Ectodermal cell (in vitro differentiated cells): ENCODE measurements around the gene LHPP.

ENCODE experiments used
- H3K27ac ChIP-seq: 2 replicates; pipeline ENCODE4 v1.7.0; 2013; ENCODE audit warnings: mild to moderate bottlenecking, low read depth, low read length; ENCODE audit not compliant: insufficient read depth, poor library complexity, severe bottlenecking
- H3K27me3 ChIP-seq: 2 replicates; pipeline ENCODE4 v1.7.0; 2013; ENCODE audit warnings: mild to moderate bottlenecking, low read length; ENCODE audit not compliant: insufficient read depth, control insufficient read depth, poor library complexity, severe bottlenecking
- H3K36me3 ChIP-seq: one replicate; pipeline ENCODE4 v1.7.0; 2013; ENCODE audit warnings: low read length; ENCODE audit not compliant: control insufficient read depth, insufficient read depth
- H3K4me1 ChIP-seq: one replicate; pipeline ENCODE4 v1.7.0; 2013; ENCODE audit warnings: low read length; ENCODE audit not compliant: control insufficient read depth, insufficient read depth
- H3K4me3 ChIP-seq: 2 replicates; pipeline ENCODE4 v1.7.0; 2013; ENCODE audit warnings: low read depth, low read length, control low read depth; ENCODE audit not compliant: insufficient read depth
- H3K9me3 ChIP-seq: 2 replicates; pipeline ENCODE4 v1.7.0; 2013; ENCODE audit warnings: mild to moderate bottlenecking, low read length, moderate library complexity; ENCODE audit not compliant: control insufficient read depth
- WGBS, 2 experiments: methylation state at CpG; one replicate each; pipeline ENCODE4 v1.1.7; 2013; ENCODE audit warnings: missing lambda C conversion rate in 2 of 2; 5-methylcytosine and 5-hydroxymethylcytosine counted together

LHPP gene

GRCh38 chr10:124561206-124561605 lies 99.6 kb downstream of the LHPP start:
- Histone ChIP-seq H3K27ac (no peak overlapping the region), H3K9me3 (no peaks in the 10 kb centered on the region), H3K27me3 (no peaks in the 10 kb centered on the region), H3K36me3 (no peaks in the 10 kb centered on the region), H3K4me1 (peaks cover 19% of the 10 kb centered on the region), H3K4me3 (no peak overlapping the region)
- 86 to 89% methylated on average over 5 of the region's 5 CpGs for WGBS, 2 experiments

GRCh38 chr10:124562425-124563060 lies 100.9 kb downstream of the LHPP start:
- Histone ChIP-seq H3K4me1 (peaks cover 19% of the 10 kb centered on the region), H3K9me3 (no peaks in the 10 kb centered on the region), H3K36me3 (no peaks in the 10 kb centered on the region), H3K27ac (no peak overlapping the region), H3K4me3 (no peak overlapping the region), H3K27me3 (no peaks in the 10 kb centered on the region)
- 90 to 92% methylated on average over 6 of the region's 7 CpGs for WGBS, 2 experiments

- Histone ChIP-seq H3K9me3 (no peaks in the 10 kb centered on the region), H3K4me1 (peaks cover 19% of the 10 kb centered on the region), H3K27ac (no peak overlapping the region), H3K36me3 (no peaks in the 10 kb centered on the region), H3K27me3 (no peaks in the 10 kb centered on the region), H3K4me3 (no peak overlapping the region)
- 87% methylated on average over 6 to 7 of the region's 7 CpGs for WGBS, 2 experiments
These were observed 101.9 kb downstream of the LHPP start for GRCh38 chr10:124563320-124564040.

- WGBS, 2 experiments, result 71 to 74% methylated on average over 9 of the region's 9 CpGs
- Histone ChIP-seq H3K27me3 (no peaks in the 10 kb centered on the region), H3K36me3 (no peaks in the 10 kb centered on the region), H3K27ac (no peak overlapping the region), H3K4me1 (peaks cover 24% of the 10 kb centered on the region), H3K9me3 (no peaks in the 10 kb centered on the region), H3K4me3 (no peak overlapping the region)
These were observed 103.3 kb downstream of the LHPP start for GRCh38 chr10:124564881-124565280.

GRCh38 chr10:124565565-124566221 lies 104.1 kb downstream of the LHPP start:
- no peaks in the 10 kb centered on the region for H3K9me3 ChIP-seq
- no peak overlapping the region for H3K27ac ChIP-seq
- peaks cover 20% of the 10 kb centered on the region for H3K4me1 ChIP-seq
- no peaks in the 10 kb centered on the region for H3K36me3 ChIP-seq
- WGBS, 2 experiments, result 36 to 38% methylated on average over 27 of the region's 27 CpGs
- H3K27me3 ChIP-seq, result no peaks in the 10 kb centered on the region
- H3K4me3 ChIP-seq, result no peak overlapping the region

- WGBS, 2 experiments, result 96% methylated on average over 9 of the region's 9 CpGs
- no peaks in the 10 kb centered on the region for H3K27me3 ChIP-seq
- H3K4me3 ChIP-seq, result no peak overlapping the region
- H3K9me3 ChIP-seq, result no peaks in the 10 kb centered on the region
- peaks cover 18% of the 10 kb centered on the region for H3K4me1 ChIP-seq
- no peak overlapping the region for H3K27ac ChIP-seq
- no peaks in the 10 kb centered on the region for H3K36me3 ChIP-seq
These were observed 104.7 kb downstream of the LHPP start for GRCh38 chr10:124566222-124566888.

GRCh38 chr10:124566981-124567835 lies 105.6 kb downstream of the LHPP start:
- Histone ChIP-seq H3K27me3 (no peaks in the 10 kb centered on the region), H3K27ac (no peak overlapping the region), H3K4me3 (no peak overlapping the region), H3K9me3 (no peaks in the 10 kb centered on the region), H3K36me3 (no peaks in the 10 kb centered on the region), H3K4me1 (peaks cover 18% of the 10 kb centered on the region)
- WGBS, 2 experiments, result 93 to 94% methylated on average over 33 of the region's 33 CpGs

GRCh38 chr10:124568339-124568738 lies 106.7 kb downstream of the LHPP start:
- peaks cover 18% of the 10 kb centered on the region for H3K4me1 ChIP-seq
- H3K36me3 ChIP-seq, result no peaks in the 10 kb centered on the region
- H3K27ac ChIP-seq, result no peak overlapping the region
- no peak overlapping the region for H3K4me3 ChIP-seq
- H3K9me3 ChIP-seq, result no peaks in the 10 kb centered on the region
- H3K27me3 ChIP-seq, result no peaks in the 10 kb centered on the region
- WGBS, 2 experiments, result 90% methylated on average over 19 of the region's 19 CpGs

- no peaks in the 10 kb centered on the region for H3K36me3 ChIP-seq
- no peaks in the 10 kb centered on the region for H3K27me3 ChIP-seq
- no peak overlapping the region for H3K4me3 ChIP-seq
- 78% methylated on average over 21 of the region's 21 CpGs for WGBS, 2 experiments
- no peak overlapping the region for H3K27ac ChIP-seq
- H3K4me1 ChIP-seq, result peaks cover 18% of the 10 kb centered on the region
- no peaks in the 10 kb centered on the region for H3K9me3 ChIP-seq
These were observed 107.4 kb downstream of the LHPP start for GRCh38 chr10:124568848-124569622.
